HepG2 (cell line): Measurements from ENCODE around the gene MC1R. TPM values are rescaled to one million over a fixed set of nuclear protein-coding genes. Genes with fewer than 3 reads are reported as not detected.

ENCODE experiments used
- ATF3 ChIP-seq: sonication (generic); formaldehyde crosslinking; IDR thresholded peaks from 2 replicates; pipeline ENCODE4 v1.4.0; 2020; ENCODE audit warnings: missing genetic modification reagents
- CEBPB ChIP-seq: IDR thresholded peaks from 2 replicates; pipeline ENCODE4 v1.6.1; 2011; ENCODE audit warnings: low read depth, low read length, improper control_type of control experiment, borderline replicate concordance
- DRAP1 ChIP-seq: IDR thresholded peaks from 2 replicates; pipeline ENCODE4 v1.6.1; 2016; ENCODE audit warnings: missing genetic modification reagents, missing compliant biosample characterization
- ELF4 ChIP-seq: sonication (generic); formaldehyde crosslinking; IDR thresholded peaks from 2 replicates; pipeline ENCODE4 v1.5.0; 2020; ENCODE audit warnings: missing genetic modification reagents, mild to moderate bottlenecking, moderate library complexity, borderline replicate concordance
- HNRNPL ChIP-seq: fragments of 200-400 bp; formaldehyde crosslinking; IDR thresholded peaks from 2 replicates; pipeline ENCODE4 v1.6.1; 2017; ENCODE audit warnings: mild to moderate bottlenecking, low read depth, low read length
- IKZF4 ChIP-seq: sonication (generic); formaldehyde crosslinking; IDR thresholded peaks from 2 replicates; pipeline ENCODE4 v1.5.1; 2020; ENCODE audit warnings: borderline replicate concordance, mild to moderate bottlenecking, low read depth, missing genetic modification reagents; ENCODE audit errors: not compliant biosample characterization
- KDM5A ChIP-seq: fragments of 200-600 bp; sonication (generic); IDR thresholded peaks from 2 replicates; pipeline ENCODE4 v1.7.0; 2018; ENCODE audit warnings: antibody characterized with exemption, mild to moderate bottlenecking, low read length, borderline replicate concordance
- KIAA2018 ChIP-seq: sonication (generic); formaldehyde crosslinking; IDR thresholded peaks from 2 replicates; pipeline ENCODE4 v1.5.0; 2020; ENCODE audit warnings: mild to moderate bottlenecking, missing genetic modification reagents, borderline replicate concordance
- MEF2D ChIP-seq: sonication (generic); formaldehyde crosslinking; IDR thresholded peaks from 2 replicates; pipeline ENCODE4 v1.5.1; 2020; ENCODE audit warnings: mild to moderate bottlenecking, missing genetic modification reagents
- PITX1 ChIP-seq: sonication (generic); formaldehyde crosslinking; IDR thresholded peaks from 2 replicates; pipeline ENCODE4 v1.5.1; 2020; ENCODE audit warnings: mild to moderate bottlenecking, missing genetic modification reagents
- TRIM24 ChIP-seq: sonication (generic); formaldehyde crosslinking; IDR thresholded peaks from 2 replicates; pipeline ENCODE4 v1.8.0; 2022; ENCODE audit warnings: mild to moderate bottlenecking, missing genetic modification reagents
- YEATS4 ChIP-seq: sonication (generic); formaldehyde crosslinking; IDR thresholded peaks from 2 replicates; pipeline ENCODE4 v1.4.0; 2020; ENCODE audit warnings: missing genetic modification reagents, borderline replicate concordance
- ZBTB43 ChIP-seq: sonication (generic); formaldehyde crosslinking; conservative IDR thresholded peaks from 2 replicates; pipeline ENCODE4 v1.4.0; 2020; ENCODE audit warnings: missing genetic modification reagents
- ZNF225 ChIP-seq: sonication (generic); formaldehyde crosslinking; IDR thresholded peaks from 2 replicates; pipeline ENCODE4 v1.4.0; 2020; ENCODE audit warnings: mild to moderate bottlenecking, missing genetic modification reagents
- ZNF274 ChIP-seq: sonication (generic); formaldehyde crosslinking; IDR thresholded peaks from 2 replicates; pipeline ENCODE4 v1.5.1; 2020; ENCODE audit warnings: mild to moderate bottlenecking, missing genetic modification reagents
- ZNF772 ChIP-seq: sonication (generic); formaldehyde crosslinking; IDR thresholded peaks from 2 replicates; pipeline ENCODE4 v1.5.0; 2020; ENCODE audit warnings: mild to moderate bottlenecking, missing genetic modification reagents
- ZNF784 ChIP-seq: sonication (generic); formaldehyde crosslinking; IDR thresholded peaks from 2 replicates; pipeline ENCODE4 v1.5.1; 2020; ENCODE audit warnings: missing genetic modification reagents, mild to moderate bottlenecking, borderline replicate concordance
- polyA plus RNA-seq, 8 experiments: library from polyadenylated mRNA; depleted of rRNA in 3 of 8; stranded (reverse) in 7 of 8; unstranded in 1 of 8; fragments of >200 nt; fragmentation: Illumina TruSeq in 4 of 8; extraction: Trizol in 4 of 8; gene quantifications; 2 replicates each; pipeline versions ENCODE4 v1.2.1 to v1.2.3, GENCODE V29; 2011 to 2016; ENCODE audit warnings: low read depth in 4 of 8, missing spikeins in 1 of 8, mixed read lengths in 1 of 8; ENCODE audit not compliant: insufficient read depth in 1 of 8
- total RNA-seq, 5 experiments: library from RNA; depleted of rRNA; stranded (reverse); fragments of >200 nt; fragmentation: Illumina TruSeq; extraction: Trizol; gene quantifications; 2 replicates each; pipeline ENCODE4 v1.2.3, GENCODE V29; 2016; ENCODE audit warnings: low read depth in 1 of 5

Gene MC1R
- total and polyA plus RNA-seq, 2 of the 13 experiments (the other 11 are each of a cell fraction or from before 2014, with no cell fraction given): 9.1 to 14.8 TPM

- no peak for TF ChIP-seq ZNF225
- peak; percentile 60 for TF ChIP-seq DRAP1 (CRISPR knock-in tag)
- 0 out of 2 replicates have a peak, but pooled peaks have one; percentile 36 for TF ChIP-seq MEF2D
- TF ChIP-seq ELF4 (CRISPR knock-in tag): 0 out of 2 replicates have a peak, but pooled peaks have one; percentile 47
- TF ChIP-seq KIAA2018 (CRISPR knock-in tag): no peak
- peak; percentile 60; the same call in 1 of the 2 replicates for TF ChIP-seq PITX1
- peak; percentile 57 for TF ChIP-seq YEATS4 (CRISPR knock-in tag)
- TF ChIP-seq IKZF4 (CRISPR knock-in tag): peak; percentile 36
- 0 out of 2 replicates have a peak, but pooled peaks have one; percentile 4 for TF ChIP-seq HNRNPL
- TF ChIP-seq ZNF274 (CRISPR knock-in tag): 0 out of 2 replicates have a peak, but pooled peaks have one; percentile 21
- no peak for TF ChIP-seq ATF3
- no peak; the same call in 1 of the 2 replicates for TF ChIP-seq KDM5A
- 0 out of 2 replicates have a peak, but pooled peaks have one; percentile 30 for TF ChIP-seq ZBTB43 (CRISPR knock-in tag)
- TF ChIP-seq CEBPB: no peak
- no peak for TF ChIP-seq TRIM24
- peak; percentile 73; the same call in 1 of the 2 replicates for TF ChIP-seq ZNF772
- 0 out of 2 replicates have a peak, but pooled peaks have one; percentile 48 for TF ChIP-seq ZNF784 (CRISPR knock-in tag)
Observed at GRCh38 chr16:89873972-89874689, 44.5 kb upstream of the MC1R start (continued).
